KMS-11 (cell line): Measurements from ENCODE around the gene FRMPD4.
"Not testable (repeated sequence)": the region's sequence is repeated elsewhere in the genome, so short reads cannot be mapped to it uniquely, and the experiment has no call there.

Experiments
- H2AFZ ChIP-seq: fragments of 200-600 bp; sonication (generic); 2 replicates; pipeline ENCODE4 v1.6.1; 2016; ENCODE audit warnings: antibody characterized with exemption, mixed run types, low read depth
- H3K27ac ChIP-seq: fragments of 200-600 bp; sonication (generic); 2 replicates; pipeline ENCODE4 v1.6.1; 2016; ENCODE audit warnings: mild to moderate bottlenecking, mixed run types
- H3K27me3 ChIP-seq: fragments of 200-600 bp; sonication (generic); 2 replicates; pipeline ENCODE4 v1.6.1; 2017; ENCODE audit warnings: mild to moderate bottlenecking, low read depth, mixed run types, moderate library complexity; ENCODE audit not compliant: insufficient read depth
- H3K36me3 ChIP-seq: fragments of 200-600 bp; sonication (generic); 2 replicates; pipeline ENCODE4 v1.6.1; 2017; ENCODE audit warnings: mild to moderate bottlenecking, mixed run types; ENCODE audit not compliant: insufficient read depth
- H3K4me1 ChIP-seq: fragments of 200-600 bp; sonication (generic); 2 replicates; pipeline ENCODE4 v1.6.1; 2016; ENCODE audit warnings: mild to moderate bottlenecking, low read depth, mixed run types; ENCODE audit not compliant: poor library complexity, severe bottlenecking
- H3K4me2 ChIP-seq: fragments of 200-600 bp; sonication (generic); 2 replicates; pipeline ENCODE4 v1.7.0; 2016; ENCODE audit warnings: mild to moderate bottlenecking, mixed run types
- H3K4me3 ChIP-seq: fragments of 200-600 bp; sonication (generic); IDR thresholded peaks from 2 replicates; pipeline ENCODE4 v1.6.1; 2017; ENCODE audit warnings: low read depth, low read length, mixed read lengths; ENCODE audit not compliant: insufficient read depth
- H3K79me2 ChIP-seq: fragments of 200-600 bp; sonication (generic); 2 replicates; pipeline ENCODE4 v1.6.1; 2016; ENCODE audit warnings: low read depth, mixed run types; ENCODE audit not compliant: insufficient read depth
- H3K9ac ChIP-seq: fragments of 200-600 bp; sonication (generic); 2 replicates; pipeline ENCODE4 v1.6.1; 2016; ENCODE audit warnings: mild to moderate bottlenecking, mixed run types
- H4K20me1 ChIP-seq: fragments of 200-600 bp; sonication (generic); 2 replicates; pipeline ENCODE4 v1.6.1; 2016; ENCODE audit warnings: mild to moderate bottlenecking, mixed run types; ENCODE audit not compliant: insufficient read depth
- CTCF ChIP-seq: fragments of 200-600 bp; sonication (generic); conservative IDR thresholded peaks from 2 replicates; pipeline ENCODE4 v1.6.1; 2017; ENCODE audit warnings: low read depth, mild to moderate bottlenecking, antibody characterized with exemption, low read length, moderate library complexity, mixed read lengths

Gene FRMPD4

GRCh38 chrX:12153317-12153716 lies 15.0 kb downstream of the FRMPD4 start:
- Histone ChIP-seq H3K27me3 (no peaks in the 10 kb centered on the region), H3K9ac (no peak overlapping the region), H4K20me1 (no peaks in the 10 kb centered on the region), H3K4me2 (no peak overlapping the region), H2AFZ (no peak overlapping the region), H3K4me3 (no peak overlapping the region), H3K4me1 (no peaks in the 10 kb centered on the region), H3K27ac (no peak overlapping the region), H3K36me3 (no peaks in the 10 kb centered on the region), H3K79me2 (no peaks in the 10 kb centered on the region)
- TF ChIP-seq CTCF, result no peak

GRCh38 chrX:12153741-12154140 lies 15.5 kb downstream of the FRMPD4 start:
- H3K4me3 ChIP-seq, result no peak overlapping the region
- H2AFZ ChIP-seq, result no peak overlapping the region
- no peaks in the 10 kb centered on the region for H3K4me1 ChIP-seq
- no peak overlapping the region for H3K9ac ChIP-seq
- H3K27me3 ChIP-seq, result no peaks in the 10 kb centered on the region
- no peaks in the 10 kb centered on the region for H3K79me2 ChIP-seq
- no peak overlapping the region for H3K4me2 ChIP-seq
- no peak for TF ChIP-seq CTCF
- no peaks in the 10 kb centered on the region for H4K20me1 ChIP-seq
- no peak overlapping the region for H3K27ac ChIP-seq
- H3K36me3 ChIP-seq, result no peaks in the 10 kb centered on the region

- no peak overlapping the region for H3K9ac ChIP-seq
- no peaks in the 10 kb centered on the region for H3K4me1 ChIP-seq
- no peaks in the 10 kb centered on the region for H4K20me1 ChIP-seq
- no peak for TF ChIP-seq CTCF
- no peaks in the 10 kb centered on the region for H3K79me2 ChIP-seq
- H3K27me3 ChIP-seq, result no peaks in the 10 kb centered on the region
- H3K4me3 ChIP-seq, result no peak overlapping the region
- H3K27ac ChIP-seq, result no peak overlapping the region
- no peak overlapping the region for H3K4me2 ChIP-seq
- H2AFZ ChIP-seq, result no peak overlapping the region
- H3K36me3 ChIP-seq, result no peaks in the 10 kb centered on the region
Measured at GRCh38 chrX:12159799-12160198, 21.5 kb downstream of the FRMPD4 start.

GRCh38 chrX:12162420-12162819 lies 24.1 kb downstream of the FRMPD4 start:
- no peaks in the 10 kb centered on the region for H3K4me1 ChIP-seq
- H2AFZ ChIP-seq, result no peak overlapping the region
- H4K20me1 ChIP-seq, result no peaks in the 10 kb centered on the region
- H3K27me3 ChIP-seq, result no peaks in the 10 kb centered on the region
- H3K36me3 ChIP-seq, result no peaks in the 10 kb centered on the region
- H3K4me3 ChIP-seq, result no peak overlapping the region
- no peaks in the 10 kb centered on the region for H3K79me2 ChIP-seq
- H3K4me2 ChIP-seq, result no peak overlapping the region
- no peak for TF ChIP-seq CTCF
- H3K9ac ChIP-seq, result no peak overlapping the region
- no peak overlapping the region for H3K27ac ChIP-seq

- H3K79me2 ChIP-seq, H2AFZ ChIP-seq, H3K36me3 ChIP-seq, H3K4me3 ChIP-seq, H3K4me1 ChIP-seq, H4K20me1 ChIP-seq, H3K9ac ChIP-seq, H3K27ac ChIP-seq, H3K27me3 ChIP-seq, H3K4me2 ChIP-seq: not testable (repeated sequence)
Measured at GRCh38 chrX:12164180-12164579, 25.9 kb downstream of the FRMPD4 start.
